ENCODE measurements around the gene RNF114.
"Not testable (repeated sequence)": the region's sequence is repeated elsewhere in the genome, so short reads cannot be mapped to it uniquely, and the experiment has no call there.

Gene RNF114

DNA sequence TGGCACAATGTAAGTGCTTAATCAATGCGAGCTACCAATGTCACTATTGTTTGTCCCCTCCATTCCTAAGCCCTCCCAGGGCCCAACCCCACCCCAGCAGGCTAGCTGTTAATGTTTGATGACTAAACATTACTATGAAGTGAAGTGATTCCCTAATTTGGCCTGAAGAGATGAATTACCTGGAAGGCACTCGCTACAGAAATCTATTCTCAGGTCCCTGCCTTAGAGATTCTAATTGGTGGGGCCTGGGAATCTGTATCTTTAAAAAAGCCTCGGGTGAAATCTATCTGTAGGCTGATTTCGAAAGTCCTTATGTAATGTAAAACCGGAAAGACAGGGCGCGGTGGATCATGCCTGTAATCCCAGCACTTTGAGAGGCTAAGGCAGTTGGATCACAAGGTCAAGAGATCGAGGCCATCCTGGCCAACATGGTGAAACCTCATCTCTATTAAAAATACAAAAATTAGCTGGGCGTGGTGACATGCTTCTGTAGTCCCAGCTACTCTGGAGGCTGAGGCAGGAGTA is 29.6 kb downstream of the RNF114 start:
- no peak for DNase-seq

DNA sequence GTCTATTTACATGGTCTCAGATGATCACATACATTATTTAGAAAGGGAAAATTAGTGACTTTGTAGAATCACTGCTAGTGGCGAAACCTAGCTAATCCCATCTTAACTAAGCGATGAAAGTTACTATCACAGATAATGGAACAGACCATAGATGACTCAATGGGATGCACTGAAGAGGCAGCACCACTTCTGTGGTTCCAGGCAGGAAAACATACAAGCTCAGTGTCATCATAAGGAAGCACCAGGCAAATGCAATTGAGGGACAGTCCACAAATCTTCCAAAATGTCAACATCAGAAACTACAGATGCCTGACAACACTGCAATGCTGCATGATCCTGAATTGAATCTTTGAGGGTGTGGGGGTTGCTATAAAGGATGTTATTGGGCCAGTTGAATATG is 30.7 kb downstream of the RNF114 start:
- DNase-seq: no peak

DNA sequence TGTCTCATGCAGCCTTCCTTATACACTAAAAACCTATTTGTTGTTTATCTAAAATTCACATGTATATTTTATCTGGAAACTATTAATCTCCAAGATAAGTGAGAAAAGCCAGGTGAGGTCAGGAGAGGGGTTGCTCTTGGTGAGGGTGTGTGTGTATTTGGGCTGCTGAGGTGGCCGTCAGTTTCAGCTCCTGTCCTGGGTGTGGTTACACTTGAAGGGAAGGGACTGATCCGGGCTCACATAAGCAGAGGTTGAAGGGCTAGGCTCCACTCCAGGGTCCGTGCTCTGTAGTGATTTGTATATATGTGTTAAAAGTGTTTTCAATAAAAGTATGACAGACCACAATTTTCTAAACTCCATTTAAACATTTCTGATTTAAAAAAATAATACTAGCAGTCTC is 33.0 kb downstream of the RNF114 start:
- no peak for DNase-seq

DNA sequence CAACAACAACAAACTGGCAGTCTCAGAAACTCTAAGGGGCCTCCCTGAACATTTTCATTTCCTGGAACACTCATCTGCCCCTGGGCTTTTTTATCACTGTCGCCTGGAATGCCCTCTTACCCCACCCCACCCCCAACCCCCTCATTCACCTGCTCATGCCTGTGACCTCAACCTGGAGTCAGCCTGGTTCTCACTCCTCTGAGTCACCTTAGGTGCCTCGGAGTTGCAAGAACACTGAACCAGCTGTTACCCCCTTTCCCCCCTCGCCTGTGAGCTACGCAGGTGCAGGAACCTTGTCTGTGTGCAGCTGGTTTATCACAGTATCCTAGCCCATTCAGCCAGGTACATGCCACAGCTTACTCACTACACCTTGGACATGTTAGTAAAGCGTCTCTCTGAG is 33.7 kb downstream of the RNF114 start:
- no peak for DNase-seq

DNA sequence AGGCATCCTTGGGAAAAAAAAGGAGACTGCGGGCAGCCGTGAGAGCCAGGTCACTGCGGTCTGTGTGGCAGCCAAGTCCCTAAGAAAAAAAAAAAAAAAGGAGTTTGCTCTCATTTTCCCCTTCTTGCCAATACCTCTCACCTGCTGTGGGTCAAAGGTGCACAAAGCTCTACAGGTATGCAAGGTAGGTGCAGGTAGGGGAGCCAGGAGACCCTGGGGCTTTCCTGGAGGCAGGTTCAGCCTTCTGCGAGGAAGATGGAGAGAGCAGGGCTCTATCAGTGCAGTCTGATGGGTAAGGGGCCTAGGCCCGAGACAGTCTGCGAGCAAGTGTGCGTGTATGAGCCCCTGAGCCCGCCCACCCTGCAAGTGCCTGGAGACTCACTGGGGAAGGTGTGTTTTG is 34.3 kb downstream of the RNF114 start:
- DNase-seq: no peak

DNA sequence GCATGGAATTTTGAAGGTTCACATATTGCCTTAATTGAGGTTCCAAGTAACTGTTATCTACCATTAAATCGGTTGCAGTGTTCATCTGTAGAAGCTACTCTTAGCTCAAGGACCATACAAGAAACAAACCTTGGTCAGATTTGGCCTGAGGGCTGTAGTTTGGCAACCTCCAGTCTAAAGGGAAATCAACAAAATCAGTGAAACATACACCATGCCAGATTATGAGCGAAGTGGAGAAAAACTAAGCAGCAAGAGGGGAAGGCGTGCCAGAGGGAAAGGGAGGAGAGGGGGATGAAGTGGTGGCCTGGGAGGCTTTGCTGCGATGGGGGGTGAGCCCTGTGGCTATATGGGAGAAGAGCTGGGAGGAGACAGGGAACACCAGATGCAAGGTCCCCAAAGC is 37.8 kb downstream of the RNF114 start:
- no peak for DNase-seq

DNA sequence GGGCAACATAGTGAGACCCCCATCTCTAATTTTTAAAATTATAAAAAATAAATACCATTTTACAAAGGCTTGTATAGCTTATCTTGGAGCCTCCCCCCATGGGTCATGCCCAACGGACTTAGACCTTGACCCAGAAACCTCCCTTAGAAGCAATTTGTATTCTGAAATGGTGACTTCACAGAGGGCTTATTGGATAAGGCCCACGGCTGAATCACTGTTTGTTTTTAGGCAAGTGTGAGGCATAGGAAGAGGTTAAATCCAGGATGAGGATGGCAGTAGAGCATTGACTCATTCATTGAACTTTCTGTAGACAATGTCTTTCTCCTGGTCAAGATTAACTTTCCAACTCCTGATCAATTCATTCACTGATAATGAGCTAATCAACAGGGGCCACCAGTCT is 40.3 kb downstream of the RNF114 start:
- no peak for DNase-seq

DNA sequence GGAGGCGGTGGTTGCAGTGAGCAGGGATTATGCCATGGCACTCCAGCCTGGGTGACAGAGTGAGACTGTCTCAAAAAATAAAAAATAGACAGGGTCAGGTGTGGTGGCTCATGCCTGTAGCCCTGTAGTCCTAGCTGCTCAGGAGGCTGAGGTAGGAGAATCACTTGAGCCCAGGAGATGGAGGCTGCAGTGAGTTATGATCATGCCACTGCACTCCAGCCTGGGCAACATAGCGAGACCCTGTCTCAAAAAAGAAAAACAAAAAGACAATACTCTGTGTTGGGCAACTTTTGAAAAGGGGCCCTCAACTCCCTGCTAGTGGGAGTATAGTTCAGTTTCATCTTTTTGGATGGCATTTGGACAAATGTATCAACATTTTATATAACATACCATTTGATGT is 41.5 kb downstream of the RNF114 start:
- DNase-seq: not testable (repeated sequence)

DNA sequence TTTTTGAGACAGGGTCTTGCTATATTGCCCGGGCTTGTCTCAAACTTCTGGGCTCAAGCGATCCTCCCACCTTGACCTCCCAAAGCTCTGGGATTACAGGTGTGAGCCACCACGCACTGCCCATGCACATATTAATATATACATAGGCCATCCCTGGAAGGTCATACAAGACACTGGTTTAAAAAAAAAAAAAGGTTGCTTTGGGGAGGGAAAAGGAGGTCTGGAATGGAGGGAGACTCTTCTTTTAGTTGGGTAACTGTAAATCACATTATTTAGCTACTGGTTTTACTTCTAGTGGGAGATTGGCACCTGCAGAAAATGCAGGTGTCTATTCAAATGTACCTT is 42.5 kb downstream of the RNF114 start:
- no peak for DNase-seq

DNA sequence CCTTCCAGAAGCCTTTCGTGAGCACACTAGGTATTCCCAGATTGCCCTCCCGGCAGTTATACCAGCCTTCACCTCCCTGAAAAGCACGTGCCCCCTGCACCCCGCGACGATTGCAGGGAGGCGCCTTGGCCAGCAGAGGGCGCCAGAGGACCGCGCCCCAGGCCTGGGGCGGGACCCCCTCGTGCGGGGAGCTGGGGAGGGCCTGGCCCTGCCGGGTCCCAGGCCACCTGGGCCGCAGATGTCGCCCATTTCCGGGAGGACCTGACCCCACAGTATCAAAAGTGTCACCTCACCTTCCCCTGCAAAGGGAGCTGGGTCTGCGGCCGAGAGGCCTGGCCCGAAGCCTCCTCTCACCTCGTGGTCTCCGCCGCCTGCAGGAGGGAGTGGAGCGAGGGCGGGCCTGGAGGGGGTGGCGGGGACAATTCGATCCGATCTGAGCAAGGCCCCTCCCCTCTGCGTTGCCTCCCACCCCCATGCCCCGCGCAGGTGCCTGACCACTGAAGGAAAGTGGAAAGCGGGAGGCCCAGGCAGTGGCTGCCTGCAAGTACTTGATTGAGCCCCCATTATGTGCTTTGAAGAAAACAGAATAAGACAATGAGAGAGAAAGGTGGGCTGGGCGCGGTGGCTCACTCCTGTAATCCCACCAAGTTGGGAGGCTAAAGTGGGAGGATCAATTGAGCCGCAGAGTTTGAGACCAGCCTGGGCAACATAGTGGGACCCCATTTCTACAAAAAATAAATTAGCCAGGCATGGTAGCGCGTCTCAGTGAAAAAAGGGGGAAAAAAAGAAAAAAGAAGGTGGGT is 43.0 kb downstream of the RNF114 start:
- peak; percentile 61 to 69 for DNase-seq

DNA sequence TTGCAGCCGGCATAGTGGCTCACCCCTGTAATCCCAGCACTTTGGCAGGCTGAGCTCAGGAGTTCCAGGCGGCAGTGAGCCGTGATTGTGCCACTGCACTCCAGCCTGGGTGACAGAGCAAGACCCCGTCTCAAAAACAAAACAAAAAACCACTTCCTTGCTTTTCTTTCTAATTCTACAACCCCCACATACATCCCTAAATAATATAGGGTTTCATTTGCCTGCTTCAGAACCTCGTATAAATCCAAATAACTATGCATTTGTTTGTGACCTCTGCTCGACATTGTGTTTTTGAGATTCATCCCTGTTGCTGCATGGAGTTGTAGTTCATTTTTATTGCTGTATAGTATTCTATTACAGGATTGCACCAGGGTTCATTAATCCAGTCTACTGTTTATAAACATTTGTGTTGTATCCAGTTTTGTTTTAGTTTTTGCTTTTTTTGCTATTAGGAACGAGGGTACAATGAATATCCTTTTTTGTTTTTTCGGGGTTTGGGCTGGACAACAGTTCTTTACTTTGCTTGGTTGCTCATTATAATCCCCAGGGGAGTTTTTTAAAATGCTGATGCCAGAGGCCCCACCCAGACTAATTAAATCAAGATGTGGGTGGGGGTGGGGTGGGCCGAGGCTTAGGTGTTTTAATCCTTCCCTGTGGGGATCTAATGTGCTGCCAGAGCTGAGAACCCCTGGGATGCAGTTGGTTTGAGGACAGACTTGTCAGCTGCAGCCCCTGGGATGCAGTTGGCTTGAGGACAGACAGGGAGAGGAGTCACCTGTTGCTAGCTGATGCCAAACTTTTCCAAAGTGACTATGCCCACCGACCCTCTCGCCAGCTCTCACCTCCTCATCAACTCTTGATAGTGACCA is 44.2 kb downstream of the RNF114 start:
- no peak for DNase-seq

DNA sequence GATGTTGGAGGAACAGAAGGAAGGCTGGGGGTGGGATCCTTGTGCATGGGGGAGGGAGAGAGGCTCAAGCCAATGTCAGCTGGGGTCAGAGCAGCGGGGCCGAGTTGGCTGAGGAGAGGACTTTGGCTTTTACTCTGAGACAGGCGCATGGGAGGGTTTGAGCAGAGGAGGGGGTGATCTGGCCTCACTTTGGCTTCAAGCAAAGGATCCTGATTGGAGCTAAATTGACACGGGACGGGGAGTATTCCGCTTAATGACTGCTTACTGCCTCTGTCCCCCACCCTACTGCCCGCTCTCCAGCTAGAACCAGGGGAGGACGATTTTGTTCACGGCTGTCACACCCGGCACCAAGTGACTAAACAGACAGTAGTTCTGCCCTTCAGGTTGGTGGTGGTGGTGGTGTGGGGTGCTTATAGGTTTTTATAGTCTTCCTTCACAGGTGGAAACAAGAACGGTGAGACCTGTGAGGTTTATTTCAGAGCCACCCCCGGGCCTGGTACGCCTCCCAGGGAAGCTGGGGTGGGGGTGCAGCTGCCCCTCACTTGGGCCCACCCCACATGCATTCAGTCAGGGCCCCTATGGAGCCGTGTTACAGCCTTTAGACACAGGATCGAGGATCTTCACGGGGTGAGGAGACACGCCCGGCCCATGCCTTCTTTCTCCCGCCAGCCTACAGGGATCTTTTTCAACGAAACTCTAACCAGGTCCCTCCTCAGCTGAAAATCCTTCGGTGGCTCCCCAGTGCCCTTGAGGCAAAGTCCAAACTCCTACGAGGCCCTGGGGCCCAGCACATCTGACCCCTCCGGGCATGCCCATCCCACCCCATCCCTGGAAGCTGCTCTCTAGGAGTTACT is 45.2 kb downstream of the RNF114 start:
- no peak for DNase-seq

DNA sequence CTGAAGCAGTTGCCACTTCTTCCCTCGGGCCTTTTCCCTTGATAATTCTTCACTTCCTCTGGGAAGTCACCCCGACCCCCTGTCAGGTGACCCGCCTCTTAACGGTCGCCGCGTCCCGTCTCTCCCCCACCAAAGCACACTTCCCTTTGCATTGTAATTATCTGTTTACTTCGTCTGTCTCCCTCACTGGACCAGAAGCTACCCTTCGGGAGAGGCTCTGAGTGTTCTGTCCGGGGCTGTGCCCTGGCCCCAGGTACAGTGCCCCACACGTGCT is 45.8 kb downstream of the RNF114 start:
- no peak for DNase-seq

DNA sequence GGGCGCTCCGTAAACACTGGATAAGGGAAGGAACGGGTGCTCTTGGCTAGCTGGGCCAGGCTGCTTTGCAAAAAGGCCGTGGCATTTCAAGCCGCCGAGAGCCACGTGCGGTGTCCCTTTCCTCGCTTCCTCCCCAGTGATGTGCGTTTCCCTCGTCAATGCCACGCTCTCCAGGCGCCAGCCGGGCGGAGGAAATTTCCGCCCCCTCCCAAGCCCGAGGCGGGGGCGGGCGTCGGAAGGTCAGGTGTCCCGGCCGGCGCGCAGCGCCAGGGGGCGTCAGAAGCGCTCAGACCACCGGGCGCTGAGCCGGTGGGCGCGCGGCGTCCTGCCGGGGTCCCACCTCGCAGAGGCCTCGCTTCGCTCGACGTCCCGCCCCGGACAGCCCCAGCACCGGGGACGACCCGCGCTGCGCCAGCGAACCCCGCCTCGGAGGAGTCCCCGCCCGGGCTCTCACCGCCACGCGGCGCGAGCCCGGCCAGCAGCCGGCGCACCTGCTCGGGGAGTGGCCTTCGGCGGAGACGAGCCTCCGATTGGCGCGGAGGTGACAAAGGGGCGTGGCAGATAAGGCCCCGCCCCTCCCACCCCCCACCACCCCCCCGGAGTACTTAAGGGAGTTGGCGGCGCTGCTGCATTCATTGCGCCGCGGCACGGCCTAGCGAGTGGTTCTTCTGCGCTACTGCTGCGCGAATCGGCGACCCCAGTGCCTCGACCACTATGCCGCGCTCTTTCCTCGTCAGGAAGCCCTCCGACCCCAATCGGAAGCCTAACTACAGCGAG is 46.3 kb downstream of the RNF114 start, which contains the start of gene SNAI1:
TSS of gene SNAI1 (plus strand) at position 635 of the 777 bp plus-strand sequence. CDS start at position 715, 80 bp downstream.
- DNase-seq: peak; percentile 72 to 75

DNA sequence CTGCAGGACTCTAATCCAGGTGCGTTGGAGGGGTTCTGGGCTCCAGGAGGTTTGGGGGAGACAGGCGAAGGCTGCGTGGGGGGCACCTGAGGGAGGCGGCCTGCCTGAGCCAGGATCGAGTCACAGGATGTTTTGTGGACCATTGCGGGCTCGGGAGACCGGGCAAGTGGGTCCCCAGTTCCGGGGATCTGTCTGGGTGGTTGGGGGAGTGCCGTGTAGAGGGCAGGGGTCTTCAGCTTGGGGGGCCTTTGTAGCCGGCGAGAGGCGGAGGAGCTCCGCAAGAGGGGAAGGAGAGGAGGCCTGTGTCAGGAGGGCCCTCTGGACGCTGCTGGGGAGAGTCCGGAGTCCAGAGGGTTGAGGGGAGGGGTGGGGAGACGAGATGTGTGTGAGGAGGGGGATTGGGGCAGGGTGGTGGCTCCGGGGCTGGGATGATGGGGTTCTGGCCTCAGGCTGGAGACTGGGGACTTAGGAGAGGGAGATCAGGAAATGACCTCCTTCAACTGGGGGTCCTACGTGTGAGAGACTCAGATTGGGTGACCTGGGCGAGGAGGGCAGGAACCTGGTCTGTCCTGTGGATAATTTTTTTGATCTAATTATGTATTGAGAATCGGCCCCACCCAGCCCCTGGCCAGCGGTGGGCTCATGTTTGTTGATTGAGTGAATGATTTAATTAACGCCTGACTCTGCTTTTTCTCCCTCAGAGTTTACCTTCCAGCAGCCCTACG is 47.1 kb downstream of the RNF114 start:
- DNase-seq: no peak

DNA sequence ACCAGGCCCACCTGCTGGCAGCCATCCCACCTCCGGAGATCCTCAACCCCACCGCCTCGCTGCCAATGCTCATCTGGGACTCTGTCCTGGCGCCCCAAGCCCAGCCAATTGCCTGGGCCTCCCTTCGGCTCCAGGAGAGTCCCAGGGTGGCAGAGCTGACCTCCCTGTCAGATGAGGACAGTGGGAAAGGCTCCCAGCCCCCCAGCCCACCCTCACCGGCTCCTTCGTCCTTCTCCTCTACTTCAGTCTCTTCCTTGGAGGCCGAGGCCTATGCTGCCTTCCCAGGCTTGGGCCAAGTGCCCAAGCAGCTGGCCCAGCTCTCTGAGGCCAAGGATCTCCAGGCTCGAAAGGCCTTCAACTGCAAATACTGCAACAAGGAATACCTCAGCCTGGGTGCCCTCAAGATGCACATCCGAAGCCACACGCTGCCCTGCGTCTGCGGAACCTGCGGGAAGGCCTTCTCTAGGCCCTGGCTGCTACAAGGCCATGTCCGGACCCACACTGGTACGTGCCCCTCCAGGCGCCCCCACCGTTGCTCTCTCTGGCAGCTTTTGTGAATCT is 47.7 kb downstream of the RNF114 start:
- no peak for DNase-seq

DNA sequence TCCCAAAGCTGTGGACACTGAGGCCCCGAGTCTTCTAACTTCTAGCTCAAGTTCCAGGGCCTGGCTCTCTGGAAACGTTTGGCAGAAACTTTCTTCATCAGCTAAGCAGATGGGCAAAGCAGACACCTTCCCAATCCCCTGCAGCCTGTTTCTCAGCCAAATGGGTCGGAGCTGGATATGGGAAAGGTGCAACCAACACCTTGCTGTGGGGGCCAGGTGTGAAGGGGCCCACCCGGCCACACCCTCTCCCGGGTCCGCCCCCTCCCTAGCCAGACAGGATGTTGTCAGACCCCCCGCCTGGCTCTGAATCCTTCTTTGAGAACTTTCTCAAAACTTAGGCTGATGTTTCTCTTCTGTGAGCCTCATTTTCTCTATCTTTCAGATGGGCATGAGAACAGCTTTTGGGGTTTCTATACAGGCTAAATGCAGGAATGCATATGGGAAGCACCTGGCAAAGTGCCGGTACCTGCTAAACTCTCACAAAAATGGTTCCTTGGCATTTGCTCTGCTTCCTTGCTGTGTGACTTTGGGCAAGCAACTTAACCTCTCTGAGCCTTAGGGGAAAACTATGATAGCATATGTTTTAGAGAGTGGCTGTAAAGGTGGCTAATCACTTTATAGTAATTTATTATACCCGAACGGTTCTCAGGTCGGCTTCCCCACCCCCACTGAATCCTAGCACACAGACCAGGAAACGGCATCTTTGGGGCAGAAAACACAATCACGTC is 48.4 kb downstream of the RNF114 start:
- no peak for DNase-seq

DNA sequence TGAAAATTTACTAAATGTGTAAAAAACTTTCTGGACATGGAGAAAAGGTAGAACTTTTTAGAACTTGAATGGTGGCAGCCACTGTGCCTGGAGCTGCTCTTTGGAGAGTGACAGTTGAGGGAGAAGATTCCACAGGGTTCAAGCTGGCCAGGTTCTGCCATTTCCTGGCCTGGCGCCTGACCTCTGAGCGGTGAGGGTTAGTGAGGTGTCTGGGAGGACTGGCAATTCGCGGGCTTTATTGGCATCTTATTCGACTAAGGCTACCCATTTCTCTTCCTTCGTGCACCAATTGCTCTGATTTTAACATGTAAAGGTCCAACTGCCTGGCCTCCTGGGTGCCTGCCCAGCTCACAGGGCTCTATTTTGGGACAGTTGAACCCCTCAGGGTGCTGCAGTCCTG is 49.0 kb downstream of the RNF114 start:
- DNase-seq: no peak

DNA sequence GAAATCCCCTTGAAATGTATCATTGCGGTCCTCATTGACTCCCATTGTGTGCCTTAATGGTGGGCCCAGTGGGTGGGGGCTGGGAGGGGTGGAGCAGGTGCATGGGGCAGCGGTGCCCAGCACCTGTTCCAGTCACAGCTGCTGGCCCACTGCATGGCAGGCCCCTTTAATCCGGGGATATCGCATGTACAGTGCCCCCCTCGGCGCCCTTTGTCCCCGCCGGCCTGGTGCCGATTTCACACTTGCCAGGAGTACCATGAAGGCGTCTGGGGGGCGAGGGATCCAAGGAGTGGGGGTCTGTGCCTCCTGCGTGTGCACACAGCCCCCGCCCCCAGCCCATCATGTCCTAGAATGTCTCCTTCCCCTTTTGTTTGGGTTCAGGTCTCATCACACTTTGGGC is 49.4 kb downstream of the RNF114 start:
- no peak for DNase-seq

DNA sequence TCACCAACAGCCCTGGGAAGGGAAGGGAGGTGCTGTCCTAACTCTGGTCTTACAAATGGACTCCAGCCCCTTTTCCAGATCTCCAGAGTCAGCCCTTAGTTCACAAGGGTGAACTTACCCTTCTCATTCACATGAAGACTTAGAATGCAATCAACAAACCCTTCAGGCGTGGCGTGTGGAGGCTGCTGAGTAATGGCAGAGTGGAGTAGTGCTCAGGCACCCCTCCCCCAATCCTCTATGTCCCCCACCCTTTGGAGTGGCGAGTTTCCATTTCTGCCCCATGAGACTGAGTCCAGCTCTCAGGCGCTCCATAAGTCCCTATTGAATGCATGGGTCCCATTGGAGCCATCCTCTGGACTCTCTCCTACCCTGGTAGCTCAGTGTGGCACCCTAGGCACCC is 49.9 kb downstream of the RNF114 start:
- no peak for DNase-seq

All from activated CD4-positive, alpha-beta T cell treated with anti-CD3 and anti-CD28 coated beads, Interleukin-2, amount 50 U/mL, for 48 hours (primary cell).